ENCODE measurements around the gene ROBO1. TPM values are rescaled to one million over a fixed set of nuclear protein-coding genes. Genes with fewer than 3 reads are reported as not detected.

Gene ROBO1
- total RNA-seq, 3 donors from 2014 or later, result 12.7 to 50.7 (median 23.6) TPM

GRCh38 chr3:78604341-78604740 is 1163.5 kb downstream of the ROBO1 start:
- DNase-seq (ENCODE audit: low spot score in 2 of 2), result no peak
- Histone ChIP-seq H3K9me3 (no peaks in the 10 kb centered on the region), H3K36me3 (no peaks in the 10 kb centered on the region), H3K27ac (no peak overlapping the region), H3K4me1 (no peaks in the 10 kb centered on the region), H3K4me3 (no peak overlapping the region), H3K27me3 (no peaks in the 10 kb centered on the region)
- intact Hi-C loops (cut with DNase I; ENCODE audit: low total_unique reads), result no loop called here
- TF ChIP-seq POLR2A (IDR thresholded peaks at IDR 0.05), result no peak
- TF ChIP-seq CTCF (IDR thresholded peaks at IDR 0.05), result no peak
- no peak for TF ChIP-seq POLR2AphosphoS5 (IDR thresholded peaks at IDR 0.05)

GRCh38 chr3:78601249-78601648 is 1166.5 kb downstream of the ROBO1 start:
- DNase-seq (ENCODE audit: low spot score in 2 of 2), result no peak
- no peaks in the 10 kb centered on the region for H3K36me3 ChIP-seq
- TF ChIP-seq CTCF (IDR thresholded peaks at IDR 0.05) (no peak), POLR2A (IDR thresholded peaks at IDR 0.05) (no peak), POLR2AphosphoS5 (IDR thresholded peaks at IDR 0.05) (no peak)
- H3K9me3 ChIP-seq, result no peaks in the 10 kb centered on the region
- no peak overlapping the region for H3K4me3 ChIP-seq
- no peaks in the 10 kb centered on the region for H3K4me1 ChIP-seq
- intact Hi-C loops (cut with DNase I; ENCODE audit: low total_unique reads), result no loop called here
- H3K27ac ChIP-seq, result no peak overlapping the region
- H3K27me3 ChIP-seq, result no peaks in the 10 kb centered on the region

- no peak for DNase-seq (ENCODE audit: low spot score in 2 of 2)
- intact Hi-C loops (cut with DNase I; ENCODE audit: low total_unique reads), result no loop called here
- H3K4me1 ChIP-seq, result no peaks in the 10 kb centered on the region
These were observed 1178.0 kb downstream of the ROBO1 start for GRCh38 chr3:78589778-78590177.

GRCh38 chr3:78588906-78589621 is 1178.7 kb downstream of the ROBO1 start:
- Histone ChIP-seq H3K9me3 (no peaks in the 10 kb centered on the region), H3K36me3 (no peaks in the 10 kb centered on the region), H3K4me1 (no peaks in the 10 kb centered on the region), H3K4me3 (no peak overlapping the region), H3K27ac (no peak overlapping the region), H3K27me3 (no peaks in the 10 kb centered on the region)
- DNase-seq (ENCODE audit: low spot score in 2 of 2), result no peak
- TF ChIP-seq POLR2AphosphoS5 (IDR thresholded peaks at IDR 0.05), result no peak
- TF ChIP-seq POLR2A (IDR thresholded peaks at IDR 0.05), result no peak
- no peak for TF ChIP-seq CTCF (IDR thresholded peaks at IDR 0.05)
- intact Hi-C loops (cut with DNase I; ENCODE audit: low total_unique reads), result no loop called here

More at GRCh38 chr3:78589778-78590177, 1178.0 kb downstream of the ROBO1 start:
- Histone ChIP-seq H3K9me3 (no peaks in the 10 kb centered on the region), H3K4me3 (no peak overlapping the region), H3K27me3 (no peaks in the 10 kb centered on the region), H3K27ac (no peak overlapping the region), H3K36me3 (no peaks in the 10 kb centered on the region)
- no peak for TF ChIP-seq POLR2AphosphoS5 (IDR thresholded peaks at IDR 0.05)
- no peak for TF ChIP-seq CTCF (IDR thresholded peaks at IDR 0.05)
- TF ChIP-seq POLR2A (IDR thresholded peaks at IDR 0.05), result no peak

GRCh38 chr3:78580681-78581080 is 1187.1 kb downstream of the ROBO1 start:
- Histone ChIP-seq H3K4me3 (no peak overlapping the region), H3K4me1 (no peaks in the 10 kb centered on the region), H3K9me3 (no peaks in the 10 kb centered on the region), H3K36me3 (no peaks in the 10 kb centered on the region), H3K27ac (no peak overlapping the region), H3K27me3 (no peaks in the 10 kb centered on the region)
- TF ChIP-seq CTCF (IDR thresholded peaks at IDR 0.05) (no peak), POLR2AphosphoS5 (IDR thresholded peaks at IDR 0.05) (no peak), POLR2A (IDR thresholded peaks at IDR 0.05) (no peak)
- intact Hi-C loops (cut with DNase I; ENCODE audit: low total_unique reads), result no loop called here
- DNase-seq (ENCODE audit: low spot score in 2 of 2), result no peak
